Common myeloid progenitor, CD34-positive (primary cell): ENCODE measurements around the gene NRIP2. TPM values are rescaled to one million over a fixed set of nuclear protein-coding genes. Genes with fewer than 3 reads are reported as not detected.

Experiments used
- CTCF ChIA-PET: fragments of 350-600 bp; sonication (Branson Sonifier 250); formaldehyde crosslinking; loops from one replicate; lab custom pipeline; 2021; ENCODE audit warnings: antibody characterized with exemption; lab: Charles Lee
- POLR2A ChIA-PET: fragments of 350-600 bp; sonication (Branson Sonifier 250); formaldehyde crosslinking; loops from one replicate; lab custom pipeline; 2021; ENCODE audit warnings: antibody characterized with exemption; lab: Charles Lee
- DNase-seq, 3 donors: peaks; one replicate each; pipeline versions ENCODE4 v3.0.0 to v3.0.0-alpha.2; 2013
- H3K27ac ChIP-seq, 2 experiments: 1 replicate in 1 of 2; 2 replicates in 1 of 2; pipeline ENCODE4 v1.7.0; 2013; ENCODE audit warnings: inconsistent platforms in 2 of 2, low read length in 2 of 2, mild to moderate bottlenecking in 2 of 2, low read depth in 1 of 2, moderate library complexity in 1 of 2; ENCODE audit not compliant: severe bottlenecking in 2 of 2, insufficient read depth in 1 of 2, poor library complexity in 1 of 2
- H3K27me3 ChIP-seq, 5 experiments: replicated peaks in 2 of 5; 1 replicate in 3 of 5; 2 replicates in 2 of 5; pipeline versions ENCODE4 v1.6.1 to v1.7.0; 2013; ENCODE audit warnings: low read length in 4 of 5, mild to moderate bottlenecking in 2 of 5, moderate library complexity in 2 of 5, inconsistent platforms in 1 of 5; ENCODE audit not compliant: insufficient read depth in 5 of 5, control insufficient read depth in 4 of 5
- H3K36me3 ChIP-seq, 4 experiments: 1 replicate in 2 of 4; 2 replicates in 2 of 4; pipeline versions ENCODE4 v1.6.1 to v1.7.0; 2013; ENCODE audit warnings: low read length in 3 of 4, control low read depth in 1 of 4, mild to moderate bottlenecking in 1 of 4; ENCODE audit not compliant: control insufficient read depth in 4 of 4, insufficient read depth in 4 of 4
- H3K4me1 ChIP-seq, 4 experiments: 1 replicate in 3 of 4; 2 replicates in 1 of 4; pipeline versions ENCODE4 v1.6.1 to v1.7.1; 2013; ENCODE audit warnings: low read length in 3 of 4, mild to moderate bottlenecking in 3 of 4, control low read depth in 1 of 4, inconsistent platforms in 1 of 4, moderate library complexity in 1 of 4; ENCODE audit not compliant: control insufficient read depth in 4 of 4, insufficient read depth in 4 of 4; ENCODE audit errors: control extremely low read depth in 1 of 4
- H3K4me3 ChIP-seq, 7 experiments: 1 replicate in 4 of 7; 2 replicates in 3 of 7; pipeline versions ENCODE4 v1.5.1 to v1.7.0; 2013; ENCODE audit warnings: mild to moderate bottlenecking in 7 of 7, low read length in 6 of 7, moderate library complexity in 6 of 7, inconsistent platforms in 2 of 7, low read depth in 2 of 7, control low read depth in 1 of 7; ENCODE audit not compliant: insufficient read depth in 4 of 7, control insufficient read depth in 1 of 7; ENCODE audit errors: extremely low read depth in 1 of 7
- H3K9me3 ChIP-seq, 5 experiments: 1 replicate in 4 of 5; 2 replicates in 1 of 5; pipeline versions ENCODE4 v1.6.1 to v1.7.1; 2013; ENCODE audit warnings: low read length in 4 of 5, mild to moderate bottlenecking in 2 of 5, inconsistent platforms in 1 of 5, low read depth in 1 of 5, moderate library complexity in 1 of 5; ENCODE audit not compliant: control insufficient read depth in 4 of 5, insufficient read depth in 2 of 5; ENCODE audit errors: control extremely low read depth in 1 of 5
- WGBS: methylation state at CpG from one replicate; pipeline ENCODE4 v1.1.5; 2013; ENCODE audit not compliant: insufficient coverage; 5-methylcytosine and 5-hydroxymethylcytosine counted together
- polyA plus RNA-seq: library from polyadenylated mRNA; unstranded; fragments of 120-200 nt; gene quantifications from one replicate; pipeline ENCODE4 v1.2.1, GENCODE V29; 2013

NRIP2 gene
- polyA plus RNA-seq: 3.7 TPM

DNA sequence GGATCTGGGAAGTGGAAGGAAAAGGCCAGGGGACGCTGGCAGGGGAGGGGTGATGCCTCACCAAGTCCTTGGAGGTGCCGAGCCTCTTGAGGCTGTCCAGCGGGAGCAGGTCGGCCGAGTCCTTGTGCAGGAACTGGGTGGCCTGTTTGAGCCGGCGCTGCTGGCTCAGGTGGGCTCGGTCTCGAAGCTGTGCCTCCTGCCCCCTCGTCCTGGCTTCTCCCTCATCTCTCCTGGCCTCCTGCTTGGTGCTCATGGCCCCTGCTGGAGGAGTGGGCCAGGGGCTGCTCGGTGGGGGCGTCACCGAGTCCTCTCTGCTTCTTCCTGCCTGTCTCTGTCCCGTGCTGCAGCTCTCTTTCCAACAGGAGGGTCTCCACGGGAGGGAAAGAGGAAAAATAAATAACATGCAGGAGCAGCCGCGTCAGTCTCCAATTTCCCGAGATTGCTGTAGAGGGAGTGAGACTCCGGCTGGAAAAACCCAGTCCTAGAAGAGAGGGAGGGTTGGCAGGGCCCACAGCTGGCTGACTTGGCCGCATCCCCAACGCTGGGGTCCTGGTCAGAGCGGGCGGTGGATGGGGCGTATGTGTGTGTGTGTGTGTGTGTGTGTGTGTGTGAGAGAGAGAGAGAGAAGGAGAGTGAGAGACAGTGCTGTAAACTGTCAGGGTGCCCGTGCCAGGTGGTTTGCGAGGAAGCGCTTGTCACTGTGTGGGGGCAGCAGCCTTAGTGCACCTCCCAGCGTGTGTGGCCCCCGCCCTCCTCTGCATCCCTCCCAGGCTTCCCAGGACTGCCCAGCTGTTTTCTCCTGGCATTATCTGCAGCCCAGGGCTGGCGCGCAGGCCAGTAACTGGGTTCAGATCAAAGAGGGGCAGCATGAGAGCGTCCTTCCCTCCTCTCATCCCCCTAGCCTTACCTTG is at the start of gene NRIP2:
TSS of gene NRIP2 (minus strand) at position 455 of the 911 bp plus-strand sequence. CDS start at position 403, 52 bp downstream.
- ChIA-PET CTCF (no interaction called here), POLR2A (no interaction called here)
- Histone ChIP-seq H3K36me3 (peaks cover 4 to 13% (median 6%) of the 10 kb centered on the region in 4 experiments), H3K27me3 (peaks cover 0 to 12% (median 0%) of the 10 kb centered on the region in 5 experiments), H3K9me3 (no peaks in the 10 kb centered on the region), H3K4me1 (peaks cover 0 to 2% (median 0%) of the 10 kb centered on the region in 4 experiments), H3K27ac (no peak within 1 kb of the TSS), H3K4me3 (no peak within 1 kb of the TSS)
- peak in 2 of 3 donors; percentile 11 to 26 for DNase-seq
- WGBS: 53% methylated on average over 21 of the region's 32 CpGs

DNA sequence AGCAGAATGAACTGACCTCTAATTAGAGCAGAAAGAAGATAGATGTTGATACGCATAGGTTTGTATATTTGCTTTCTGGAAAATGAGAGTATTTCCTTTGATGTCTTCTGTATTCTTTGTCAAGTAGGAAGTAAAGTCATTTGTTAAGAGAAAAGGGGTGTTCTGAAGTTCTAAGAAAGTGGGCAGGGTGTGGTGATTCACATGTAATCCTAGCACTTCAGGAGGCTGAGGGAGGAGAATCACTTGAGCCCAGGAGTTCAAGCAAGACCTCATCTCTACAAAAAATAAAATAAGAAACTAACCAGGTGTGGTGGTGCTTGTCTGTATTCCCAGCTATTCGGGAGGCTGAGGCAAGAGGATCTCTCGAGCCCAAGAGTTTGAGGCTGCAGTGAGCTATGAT is 45.0 kb upstream of the NRIP2 start:
- DNase-seq: no peak
- WGBS: 100% methylated on average over 1 of the region's 3 CpGs
- Histone ChIP-seq H3K9me3 (no peaks in the 10 kb centered on the region), H3K27me3 (no peaks in the 10 kb centered on the region), H3K27ac (no peak overlapping the region), H3K36me3 (peaks cover 0 to 10% (median 3%) of the 10 kb centered on the region in 4 experiments), H3K4me3 (no peak overlapping the region), H3K4me1 (peaks cover 12 to 22% (median 19%) of the 10 kb centered on the region in 4 experiments)
- CTCF ChIA-PET: interaction anchor here (2.1 kb wide), 1 partner anchor 25 kb away, joined by 7 read pairs; no protein-coding TSS in a partner anchor
- POLR2A ChIA-PET: interaction anchor here (1.2 kb wide), 1 partner anchor 11 kb away, joined by 3 read pairs; the partner anchor contains the start of gene TULP3

DNA sequence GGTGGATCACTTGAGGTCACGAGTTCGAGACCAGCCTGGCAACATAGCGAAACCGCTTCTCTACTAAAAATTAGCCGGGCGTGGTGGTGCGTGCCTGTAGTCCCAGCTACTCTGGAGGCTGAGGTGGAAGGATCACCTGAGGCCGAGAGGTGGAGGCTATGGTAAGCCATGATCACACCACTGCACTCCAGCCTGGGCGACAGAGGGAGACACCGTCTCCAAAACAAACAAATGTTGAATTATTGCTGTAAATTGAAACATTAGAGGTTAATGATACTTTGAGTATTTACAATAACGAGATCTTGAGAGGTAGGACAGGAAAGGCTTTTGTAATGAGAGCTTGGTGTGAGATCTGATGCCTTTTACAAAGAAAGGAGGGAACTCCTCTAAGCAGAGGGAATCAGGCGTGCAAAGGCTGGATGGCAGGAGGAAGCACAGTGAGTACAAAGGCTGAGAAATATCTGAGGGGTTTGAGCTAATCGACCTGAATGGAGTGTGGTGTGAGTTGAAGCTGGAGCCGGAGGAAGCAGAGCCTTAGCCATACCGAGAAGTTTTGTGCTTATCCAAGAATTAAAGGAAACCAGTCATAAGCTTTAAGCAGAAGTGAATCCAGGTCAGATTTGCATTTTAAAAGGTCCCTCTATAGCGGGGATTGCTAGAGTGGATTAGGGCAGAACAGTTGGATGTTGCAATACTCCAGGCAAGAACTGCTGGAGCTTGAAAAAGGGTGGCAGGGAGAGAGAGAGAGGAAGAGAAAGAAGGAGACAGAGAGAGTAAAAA is 43.3 kb upstream of the NRIP2 start:
- ChIA-PET CTCF (interaction anchor here (0.9 to 1.0 kb wide), 2 partner anchors 9 to 13 kb away, joined by 3 to 5 read pairs; no protein-coding TSS in a partner anchor), POLR2A (interaction anchor here (0.5 to 2.2 kb wide), 2 partner anchors 11 to 12 kb away, joined by 5 to 7 read pairs; partner anchors contain the start of gene TULP3)
- peak overlapping the region; percentile 85 to 95 for H3K27ac ChIP-seq
- H3K9me3 ChIP-seq: no peaks in the 10 kb centered on the region
- H3K27me3 ChIP-seq: no peaks in the 10 kb centered on the region
- H3K4me1 ChIP-seq: peaks cover 12 to 20% (median 18%) of the 10 kb centered on the region in 4 experiments
- peak in 2 of 3 donors; percentile 36 for DNase-seq
- WGBS: 63% methylated on average over 15 of the region's 16 CpGs
- peak overlapping the region; percentile 84 to 99 (median 96) for H3K4me3 ChIP-seq
- H3K36me3 ChIP-seq: peaks cover 0 to 25% (median 7%) of the 10 kb centered on the region in 4 experiments

- WGBS: under 1% methylated on average over 69 of the region's 70 CpGs
- CTCF ChIA-PET: no interaction called here
- Histone ChIP-seq H3K9me3 (no peaks in the 10 kb centered on the region), H3K27ac (peak within 1 kb of the TSS; percentile 85 to 95), H3K36me3 (peaks cover 2 to 32% (median 7%) of the 10 kb centered on the region in 4 experiments), H3K27me3 (no peaks in the 10 kb centered on the region), H3K4me3 (peak within 1 kb of the TSS; percentile 84 to 99 (median 96)), H3K4me1 (peaks cover 12 to 20% (median 18%) of the 10 kb centered on the region in 4 experiments)
- peak; percentile 81 to 91 (median 90) for DNase-seq
- POLR2A ChIA-PET: interaction anchor here (0.5 to 2.2 kb wide), 3 partner anchors 10 to 15 kb away, joined by 5 to 7 read pairs (median 6); partner anchors contain the start of gene TULP3
Measured at GRCh38 chr12:2877047-2877952, 42.5 kb upstream of the NRIP2 start, which contains the start of the genes FOXM1 and RHNO1. TSS of gene FOXM1 (minus strand) at chr12:2877174. CDS start at chr12:2874478, 2,696 bp downstream. TSS of gene RHNO1 (plus strand) at chr12:2877223. CDS start at chr12:2885367, 8,144 bp downstream.

- 2% methylated on average over 33 of the region's 38 CpGs for WGBS
- H3K36me3 ChIP-seq: peaks cover 2 to 37% (median 10%) of the 10 kb centered on the region in 4 experiments
- ChIA-PET POLR2A (interaction anchor here (0.5 to 2.2 kb wide), 4 partner anchors 14 to 185 kb away, joined by 3 to 7 read pairs (median 4); partner anchors contain the start of gene TULP3), CTCF (no interaction called here)
- no peaks in the 10 kb centered on the region for H3K9me3 ChIP-seq
- peak overlapping the region; percentile 85 to 95 for H3K27ac ChIP-seq
- peaks cover 12 to 20% (median 18%) of the 10 kb centered on the region in 4 experiments for H3K4me1 ChIP-seq
- no peaks in the 10 kb centered on the region for H3K27me3 ChIP-seq
- H3K4me3 ChIP-seq: peak overlapping the region; percentile 78 to 99 (median 96)
- DNase-seq: peak in 2 of 3 donors; percentile 17 to 24
Measured at GRCh38 chr12:2876431-2877046, 41.7 kb upstream of the NRIP2 start.
